ENCODE measurements around the gene GASK1A.

GASK1A gene

GRCh38 chr3:43073116-43073835, 94.2 kb downstream of the GASK1A start:
- no peak overlapping the region for H3K9ac ChIP-seq (ENCODE audit: low read depth in 1 of 2, low read length in 2 of 2)
- no peaks in the 10 kb centered on the region for H3K36me3 ChIP-seq (ENCODE audit: control insufficient read depth in 1 of 2, insufficient read depth in 2 of 2, low read length in 2 of 2)
- no peak overlapping the region for H3K27ac ChIP-seq (ENCODE audit: low read depth, low read length)
- H3K4me3 ChIP-seq (ENCODE audit: low read depth in 1 of 2, low read length in 2 of 2), result no peak overlapping the region
- no peaks in the 10 kb centered on the region for H3K4me1 ChIP-seq (ENCODE audit: control insufficient read depth in 1 of 2, insufficient read depth in 2 of 2, low read length in 2 of 2)
- H3K9me3 ChIP-seq (ENCODE audit: control insufficient read depth in 1 of 2, low read length in 2 of 2), result no peaks in the 10 kb centered on the region
- no peaks in the 10 kb centered on the region for H3K27me3 ChIP-seq (ENCODE audit: control insufficient read depth in 1 of 2, insufficient read depth in 2 of 2, low read length in 2 of 2)

- Histone ChIP-seq H3K9me3 (ENCODE audit: control insufficient read depth in 1 of 2, low read length in 2 of 2) (no peaks in the 10 kb centered on the region), H3K27ac (ENCODE audit: low read depth, low read length) (no peak overlapping the region), H3K36me3 (ENCODE audit: control insufficient read depth in 1 of 2, insufficient read depth in 2 of 2, low read length in 2 of 2) (no peaks in the 10 kb centered on the region), H3K27me3 (ENCODE audit: control insufficient read depth in 1 of 2, insufficient read depth in 2 of 2, low read length in 2 of 2) (no peaks in the 10 kb centered on the region), H3K4me3 (ENCODE audit: low read depth in 1 of 2, low read length in 2 of 2) (no peak overlapping the region), H3K4me1 (ENCODE audit: control insufficient read depth in 1 of 2, insufficient read depth in 2 of 2, low read length in 2 of 2) (no peaks in the 10 kb centered on the region), H3K9ac (ENCODE audit: low read depth in 1 of 2, low read length in 2 of 2) (no peak overlapping the region)
These were observed 94.7 kb downstream of the GASK1A start for GRCh38 chr3:43073836-43074220.

- no peak overlapping the region for H3K4me3 ChIP-seq (ENCODE audit: low read depth in 1 of 2, low read length in 2 of 2)
- no peaks in the 10 kb centered on the region for H3K9me3 ChIP-seq (ENCODE audit: control insufficient read depth in 1 of 2, low read length in 2 of 2)
- H3K36me3 ChIP-seq (ENCODE audit: control insufficient read depth in 1 of 2, insufficient read depth in 2 of 2, low read length in 2 of 2), result peaks cover under 1 to 3% of the 10 kb centered on the region in 2 donors
- no peaks in the 10 kb centered on the region for H3K4me1 ChIP-seq (ENCODE audit: control insufficient read depth in 1 of 2, insufficient read depth in 2 of 2, low read length in 2 of 2)
- H3K27ac ChIP-seq (ENCODE audit: low read depth, low read length), result no peak overlapping the region
- H3K27me3 ChIP-seq (ENCODE audit: control insufficient read depth in 1 of 2, insufficient read depth in 2 of 2, low read length in 2 of 2), result no peaks in the 10 kb centered on the region
- H3K9ac ChIP-seq (ENCODE audit: low read depth in 1 of 2, low read length in 2 of 2), result no peak overlapping the region
These were observed 95.4 kb downstream of the GASK1A start for GRCh38 chr3:43074482-43074881.

- no peak overlapping the region for H3K4me3 ChIP-seq (ENCODE audit: low read depth in 1 of 2, low read length in 2 of 2)
- no peaks in the 10 kb centered on the region for H3K27me3 ChIP-seq (ENCODE audit: control insufficient read depth in 1 of 2, insufficient read depth in 2 of 2, low read length in 2 of 2)
- H3K4me1 ChIP-seq (ENCODE audit: control insufficient read depth in 1 of 2, insufficient read depth in 2 of 2, low read length in 2 of 2), result no peaks in the 10 kb centered on the region
- peaks cover 7 to 10% of the 10 kb centered on the region in 2 donors for H3K36me3 ChIP-seq (ENCODE audit: control insufficient read depth in 1 of 2, insufficient read depth in 2 of 2, low read length in 2 of 2)
- no peaks in the 10 kb centered on the region for H3K9me3 ChIP-seq (ENCODE audit: control insufficient read depth in 1 of 2, low read length in 2 of 2)
- H3K27ac ChIP-seq (ENCODE audit: low read depth, low read length), result no peak overlapping the region
- H3K9ac ChIP-seq (ENCODE audit: low read depth in 1 of 2, low read length in 2 of 2), result no peak overlapping the region
These were observed 96.0 kb downstream of the GASK1A start for GRCh38 chr3:43074901-43075689.

GRCh38 chr3:43075904-43076661, 97.0 kb downstream of the GASK1A start:
- H3K4me1 ChIP-seq (ENCODE audit: control insufficient read depth in 1 of 2, insufficient read depth in 2 of 2, low read length in 2 of 2), result no peaks in the 10 kb centered on the region
- peaks cover 14 to 19% of the 10 kb centered on the region in 2 donors for H3K36me3 ChIP-seq (ENCODE audit: control insufficient read depth in 1 of 2, insufficient read depth in 2 of 2, low read length in 2 of 2)
- H3K9me3 ChIP-seq (ENCODE audit: control insufficient read depth in 1 of 2, low read length in 2 of 2), result no peaks in the 10 kb centered on the region
- no peak overlapping the region for H3K27ac ChIP-seq (ENCODE audit: low read depth, low read length)
- H3K4me3 ChIP-seq (ENCODE audit: low read depth in 1 of 2, low read length in 2 of 2), result no peak overlapping the region
- no peaks in the 10 kb centered on the region for H3K27me3 ChIP-seq (ENCODE audit: control insufficient read depth in 1 of 2, insufficient read depth in 2 of 2, low read length in 2 of 2)
- H3K9ac ChIP-seq (ENCODE audit: low read depth in 1 of 2, low read length in 2 of 2), result no peak overlapping the region

- H3K27ac ChIP-seq (ENCODE audit: low read depth, low read length), result no peak overlapping the region
These were observed 97.7 kb downstream of the GASK1A start for GRCh38 chr3:43076857-43077256.

GRCh38 chr3:43077261-43077660, 98.2 kb downstream of the GASK1A start:
- Histone ChIP-seq H3K9ac (ENCODE audit: low read depth in 1 of 2, low read length in 2 of 2) (no peak overlapping the region), H3K27me3 (ENCODE audit: control insufficient read depth in 1 of 2, insufficient read depth in 2 of 2, low read length in 2 of 2) (no peaks in the 10 kb centered on the region), H3K4me1 (ENCODE audit: control insufficient read depth in 1 of 2, insufficient read depth in 2 of 2, low read length in 2 of 2) (no peaks in the 10 kb centered on the region), H3K9me3 (ENCODE audit: control insufficient read depth in 1 of 2, low read length in 2 of 2) (no peaks in the 10 kb centered on the region), H3K4me3 (ENCODE audit: low read depth in 1 of 2, low read length in 2 of 2) (no peak overlapping the region), H3K27ac (ENCODE audit: low read depth, low read length) (no peak overlapping the region), H3K36me3 (ENCODE audit: control insufficient read depth in 1 of 2, insufficient read depth in 2 of 2, low read length in 2 of 2) (peaks cover 14 to 21% of the 10 kb centered on the region in 2 donors)

More at GRCh38 chr3:43076857-43077256, 97.7 kb downstream of the GASK1A start:
- H3K4me3 ChIP-seq (ENCODE audit: low read depth in 1 of 2, low read length in 2 of 2), result no peak overlapping the region
- no peaks in the 10 kb centered on the region for H3K27me3 ChIP-seq (ENCODE audit: control insufficient read depth in 1 of 2, insufficient read depth in 2 of 2, low read length in 2 of 2)
- no peaks in the 10 kb centered on the region for H3K9me3 ChIP-seq (ENCODE audit: control insufficient read depth in 1 of 2, low read length in 2 of 2)
- H3K9ac ChIP-seq (ENCODE audit: low read depth in 1 of 2, low read length in 2 of 2), result no peak overlapping the region
- H3K4me1 ChIP-seq (ENCODE audit: control insufficient read depth in 1 of 2, insufficient read depth in 2 of 2, low read length in 2 of 2), result no peaks in the 10 kb centered on the region
- peaks cover 14 to 21% of the 10 kb centered on the region in 2 donors for H3K36me3 ChIP-seq (ENCODE audit: control insufficient read depth in 1 of 2, insufficient read depth in 2 of 2, low read length in 2 of 2)

- no peaks in the 10 kb centered on the region for H3K27me3 ChIP-seq (ENCODE audit: control insufficient read depth in 1 of 2, insufficient read depth in 2 of 2, low read length in 2 of 2)
- H3K27ac ChIP-seq (ENCODE audit: low read depth, low read length), result no peak overlapping the region
- peaks cover 14 to 24% of the 10 kb centered on the region in 2 donors for H3K36me3 ChIP-seq (ENCODE audit: control insufficient read depth in 1 of 2, insufficient read depth in 2 of 2, low read length in 2 of 2)
- H3K9me3 ChIP-seq (ENCODE audit: control insufficient read depth in 1 of 2, low read length in 2 of 2), result no peaks in the 10 kb centered on the region
- H3K4me1 ChIP-seq (ENCODE audit: control insufficient read depth in 1 of 2, insufficient read depth in 2 of 2, low read length in 2 of 2), result no peaks in the 10 kb centered on the region
- no peak overlapping the region for H3K9ac ChIP-seq (ENCODE audit: low read depth in 1 of 2, low read length in 2 of 2)
- no peak overlapping the region for H3K4me3 ChIP-seq (ENCODE audit: low read depth in 1 of 2, low read length in 2 of 2)
These were observed 98.6 kb downstream of the GASK1A start for GRCh38 chr3:43077707-43078106.

- no peak overlapping the region for H3K4me3 ChIP-seq (ENCODE audit: low read depth in 1 of 2, low read length in 2 of 2)
- H3K9ac ChIP-seq (ENCODE audit: low read depth in 1 of 2, low read length in 2 of 2), result no peak overlapping the region
- no peaks in the 10 kb centered on the region for H3K4me1 ChIP-seq (ENCODE audit: control insufficient read depth in 1 of 2, insufficient read depth in 2 of 2, low read length in 2 of 2)
- peaks cover 14 to 26% of the 10 kb centered on the region in 2 donors for H3K36me3 ChIP-seq (ENCODE audit: control insufficient read depth in 1 of 2, insufficient read depth in 2 of 2, low read length in 2 of 2)
- no peaks in the 10 kb centered on the region for H3K9me3 ChIP-seq (ENCODE audit: control insufficient read depth in 1 of 2, low read length in 2 of 2)
- no peaks in the 10 kb centered on the region for H3K27me3 ChIP-seq (ENCODE audit: control insufficient read depth in 1 of 2, insufficient read depth in 2 of 2, low read length in 2 of 2)
- no peak overlapping the region for H3K27ac ChIP-seq (ENCODE audit: low read depth, low read length)
These were observed 100.6 kb downstream of the GASK1A start for GRCh38 chr3:43079536-43080332.

All from duodenal mucosa (tissue), 2 donors.